Uterus (tissue), 2 donors: Measurements from ENCODE around the gene PUS10.

ENCODE experiments used
- POLR2A ChIP-seq, 2 donors: fragments of 450-650 bp; IDR thresholded peaks; one replicate each; pipeline ENCODE4 v1.6.1; 2016; ENCODE audit warnings: antibody characterized with exemption in 2 of 2, mild to moderate bottlenecking in 1 of 2, moderate library complexity in 1 of 2
- TF ChIP-seq, protein P1 (sequence below), 4 experiments: fragments of 200-600 bp in 2 of 4; fragments of 450-650 bp in 2 of 4; sonication (generic) in 2 of 4; IDR thresholded peaks; one replicate each; pipeline ENCODE4 v1.5.1; 2016 to 2019; ENCODE audit warnings: antibody characterized with exemption in 4 of 4, mild to moderate bottlenecking in 2 of 4, moderate library complexity in 1 of 4

DNA sequence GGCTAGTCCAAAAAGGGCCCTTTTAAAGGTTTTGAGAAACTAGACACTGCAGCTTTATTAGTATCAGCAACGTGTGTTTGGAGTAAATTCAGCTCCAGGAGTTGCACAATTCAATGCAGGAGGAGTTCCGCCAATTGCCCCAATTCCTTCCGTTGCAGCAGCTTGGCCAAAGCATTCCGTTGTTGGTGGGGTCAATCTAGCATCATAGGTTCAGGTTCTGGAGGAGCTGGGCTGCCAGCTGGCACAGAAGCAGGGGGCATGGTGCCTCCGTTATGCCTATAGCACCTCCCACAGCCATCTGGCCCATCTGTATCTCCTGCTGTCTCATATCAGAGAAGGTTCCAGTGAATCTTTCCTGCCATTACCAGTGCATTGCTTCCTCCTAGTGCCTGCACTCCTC lies 81.3 kb downstream of the PUS10 start:
- TF ChIP-seq, protein P1, sequence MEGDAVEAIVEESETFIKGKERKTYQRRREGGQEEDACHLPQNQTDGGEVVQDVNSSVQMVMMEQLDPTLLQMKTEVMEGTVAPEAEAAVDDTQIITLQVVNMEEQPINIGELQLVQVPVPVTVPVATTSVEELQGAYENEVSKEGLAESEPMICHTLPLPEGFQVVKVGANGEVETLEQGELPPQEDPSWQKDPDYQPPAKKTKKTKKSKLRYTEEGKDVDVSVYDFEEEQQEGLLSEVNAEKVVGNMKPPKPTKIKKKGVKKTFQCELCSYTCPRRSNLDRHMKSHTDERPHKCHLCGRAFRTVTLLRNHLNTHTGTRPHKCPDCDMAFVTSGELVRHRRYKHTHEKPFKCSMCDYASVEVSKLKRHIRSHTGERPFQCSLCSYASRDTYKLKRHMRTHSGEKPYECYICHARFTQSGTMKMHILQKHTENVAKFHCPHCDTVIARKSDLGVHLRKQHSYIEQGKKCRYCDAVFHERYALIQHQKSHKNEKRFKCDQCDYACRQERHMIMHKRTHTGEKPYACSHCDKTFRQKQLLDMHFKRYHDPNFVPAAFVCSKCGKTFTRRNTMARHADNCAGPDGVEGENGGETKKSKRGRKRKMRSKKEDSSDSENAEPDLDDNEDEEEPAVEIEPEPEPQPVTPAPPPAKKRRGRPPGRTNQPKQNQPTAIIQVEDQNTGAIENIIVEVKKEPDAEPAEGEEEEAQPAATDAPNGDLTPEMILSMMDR (IDR thresholded peaks at IDR 0.05), result no peak
- no peak for TF ChIP-seq POLR2A (IDR thresholded peaks at IDR 0.05)
